ENCODE measurements around the gene PPP1R7. TPM values are rescaled to one million over a fixed set of nuclear protein-coding genes. Genes with fewer than 3 reads are reported as not detected.

Gene PPP1R7
- polyA plus RNA-seq, 1 experiment: 99.0 TPM

DNA sequence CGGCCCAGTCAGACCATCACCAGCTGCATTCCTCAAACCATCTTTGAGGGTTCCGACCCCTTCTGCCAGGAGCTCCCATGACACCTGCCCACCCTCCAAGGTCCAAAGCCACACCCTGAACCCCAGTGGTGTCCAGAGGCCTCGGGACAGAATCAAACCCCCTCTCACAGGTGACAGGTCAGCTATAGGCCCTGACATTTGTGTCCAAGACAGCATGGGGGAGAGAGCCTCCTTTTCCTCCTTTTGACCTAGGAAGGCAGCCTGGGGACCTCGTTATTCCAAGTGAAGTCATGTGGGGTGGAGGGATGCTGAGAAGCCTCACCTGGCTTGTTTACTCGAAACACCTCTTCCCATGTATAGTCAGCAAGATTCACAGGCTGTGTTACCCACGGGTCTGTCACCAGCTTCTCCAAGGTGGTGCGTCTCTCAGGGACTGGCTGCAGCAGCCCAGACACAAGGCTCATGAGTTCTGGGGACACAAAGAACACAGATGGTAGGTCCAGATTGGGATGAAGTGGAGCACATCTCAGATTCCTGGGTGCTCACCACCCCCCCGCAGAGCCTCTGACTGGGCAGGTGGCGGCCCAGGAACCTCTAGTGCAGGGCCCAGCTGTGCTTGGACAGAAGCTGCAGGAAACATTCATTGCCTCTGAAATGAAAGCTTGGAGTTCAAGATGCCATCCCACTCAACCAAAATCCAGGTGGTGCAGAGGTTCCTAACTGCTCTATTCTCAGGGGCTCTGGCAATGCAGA is 43.1 kb upstream of the PPP1R7 start:
- TF ChIP-seq, protein P1, sequence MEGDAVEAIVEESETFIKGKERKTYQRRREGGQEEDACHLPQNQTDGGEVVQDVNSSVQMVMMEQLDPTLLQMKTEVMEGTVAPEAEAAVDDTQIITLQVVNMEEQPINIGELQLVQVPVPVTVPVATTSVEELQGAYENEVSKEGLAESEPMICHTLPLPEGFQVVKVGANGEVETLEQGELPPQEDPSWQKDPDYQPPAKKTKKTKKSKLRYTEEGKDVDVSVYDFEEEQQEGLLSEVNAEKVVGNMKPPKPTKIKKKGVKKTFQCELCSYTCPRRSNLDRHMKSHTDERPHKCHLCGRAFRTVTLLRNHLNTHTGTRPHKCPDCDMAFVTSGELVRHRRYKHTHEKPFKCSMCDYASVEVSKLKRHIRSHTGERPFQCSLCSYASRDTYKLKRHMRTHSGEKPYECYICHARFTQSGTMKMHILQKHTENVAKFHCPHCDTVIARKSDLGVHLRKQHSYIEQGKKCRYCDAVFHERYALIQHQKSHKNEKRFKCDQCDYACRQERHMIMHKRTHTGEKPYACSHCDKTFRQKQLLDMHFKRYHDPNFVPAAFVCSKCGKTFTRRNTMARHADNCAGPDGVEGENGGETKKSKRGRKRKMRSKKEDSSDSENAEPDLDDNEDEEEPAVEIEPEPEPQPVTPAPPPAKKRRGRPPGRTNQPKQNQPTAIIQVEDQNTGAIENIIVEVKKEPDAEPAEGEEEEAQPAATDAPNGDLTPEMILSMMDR (IDR thresholded peaks at IDR 0.05; ENCODE audit: low read depth, low read length): no peak
- no peak overlapping the region for H3K4me3 ChIP-seq (ENCODE audit: low read depth, low read length)
- no peaks in the 10 kb centered on the region for H3K27me3 ChIP-seq (ENCODE audit: control insufficient read depth, insufficient read depth, low read length)
- H3K9me3 ChIP-seq (ENCODE audit: control insufficient read depth, insufficient read depth, low read length): no peaks in the 10 kb centered on the region
- ChIA-PET CTCF (no interaction called here), POLR2A (no interaction called here)
- no peak for DNase-seq (ENCODE audit: low read depth, low spot score)
- no peak overlapping the region for H3K27ac ChIP-seq (ENCODE audit: low read depth, low read length)

DNA sequence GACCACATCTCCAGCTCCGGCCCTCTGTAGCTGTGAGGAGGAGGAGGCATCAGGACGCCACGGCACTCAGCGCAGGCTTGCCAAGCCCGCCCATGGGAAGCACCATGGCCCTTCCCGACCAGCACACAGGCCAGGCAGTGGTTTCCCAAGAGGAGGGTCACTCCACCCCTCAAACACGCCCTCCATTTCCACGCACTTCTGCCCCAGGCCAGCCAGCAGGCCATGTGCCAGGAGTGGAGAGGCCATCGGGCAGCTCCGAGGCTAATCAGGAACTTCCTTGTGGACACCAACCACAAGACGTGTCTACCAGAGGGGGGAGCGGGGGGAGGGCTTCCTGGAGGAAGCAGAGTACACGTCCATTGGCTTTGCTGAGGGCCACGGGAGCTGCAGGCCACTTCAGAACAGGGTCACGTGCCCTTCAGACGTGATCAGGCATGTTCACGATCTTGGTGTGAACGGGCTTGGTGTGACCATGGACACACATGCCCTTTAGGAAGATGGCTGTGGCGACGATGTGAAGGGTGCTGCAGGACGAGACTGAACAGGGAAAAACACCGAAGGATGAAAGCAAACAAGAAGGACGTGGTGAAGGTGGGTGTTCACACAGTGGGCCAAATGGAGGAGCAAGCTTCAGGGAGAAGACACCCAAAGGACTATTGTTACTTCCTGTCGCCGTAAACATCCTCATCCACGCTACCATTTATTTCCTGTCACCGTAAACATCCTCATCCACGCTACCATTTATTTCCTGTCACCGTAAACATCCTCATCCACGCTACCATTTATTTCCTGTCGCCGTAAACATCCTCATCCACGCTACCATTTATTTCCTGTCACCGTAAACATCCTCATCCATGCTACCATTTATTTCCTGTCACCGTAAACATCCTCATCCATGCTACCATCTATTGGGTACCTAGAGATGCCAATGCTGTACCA is 41.7 kb upstream of the PPP1R7 start:
- no peaks in the 10 kb centered on the region for H3K9me3 ChIP-seq (ENCODE audit: control insufficient read depth, insufficient read depth, low read length)
- ChIA-PET CTCF (no interaction called here), POLR2A (no interaction called here)
- TF ChIP-seq, protein P1 (IDR thresholded peaks at IDR 0.05; ENCODE audit: low read depth, low read length): no peak
- no peak for DNase-seq (ENCODE audit: low read depth, low spot score)
- H3K27ac ChIP-seq (ENCODE audit: low read depth, low read length): no peak overlapping the region
- no peaks in the 10 kb centered on the region for H3K27me3 ChIP-seq (ENCODE audit: control insufficient read depth, insufficient read depth, low read length)
- no peak overlapping the region for H3K4me3 ChIP-seq (ENCODE audit: low read depth, low read length)

DNA sequence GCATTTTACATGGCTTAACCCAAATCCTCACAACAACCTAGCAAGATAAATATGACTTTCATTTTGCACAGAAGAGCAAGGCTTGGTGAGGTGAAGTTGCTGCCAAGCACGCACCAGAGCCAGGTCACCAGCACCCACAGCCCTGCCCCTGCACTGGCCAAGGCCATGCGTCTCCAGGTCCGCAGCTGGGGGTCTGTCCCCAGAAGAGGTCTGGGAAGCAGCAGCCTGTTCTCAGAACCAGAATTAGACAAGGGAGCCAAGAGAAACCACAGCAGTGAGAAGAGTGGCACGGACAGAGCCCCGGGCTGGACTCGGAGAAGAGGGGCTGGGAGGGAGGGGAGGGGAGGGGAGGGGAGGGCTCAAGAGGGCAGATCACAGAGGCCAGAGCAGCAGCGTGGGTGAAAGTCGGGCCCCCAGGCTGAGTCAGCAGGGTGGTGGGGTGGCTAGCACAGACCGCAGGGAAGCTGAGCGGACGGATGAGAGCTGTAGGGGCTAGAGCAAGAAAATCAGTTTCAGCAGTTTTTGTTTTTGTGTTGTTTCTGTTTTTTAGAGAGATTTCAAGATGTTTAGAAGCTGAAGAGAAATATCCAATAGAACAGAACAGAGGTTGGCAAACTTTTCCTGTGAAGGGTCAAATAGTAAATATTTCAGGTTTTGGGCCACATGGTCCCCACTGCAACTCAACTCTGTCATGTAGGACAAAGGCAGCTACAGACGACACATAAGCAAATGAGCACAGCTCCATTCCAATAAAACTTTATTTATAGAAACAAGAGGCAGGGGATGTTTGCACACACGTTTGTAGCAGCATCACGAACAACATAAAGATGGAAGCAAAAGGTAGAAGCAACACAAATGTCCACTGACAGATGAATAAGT is 40.8 kb upstream of the PPP1R7 start:
- ChIA-PET POLR2A (no interaction called here), CTCF (no interaction called here)
- Histone ChIP-seq H3K9me3 (ENCODE audit: control insufficient read depth, insufficient read depth, low read length) (no peaks in the 10 kb centered on the region), H3K4me3 (ENCODE audit: low read depth, low read length) (no peak overlapping the region), H3K27ac (ENCODE audit: low read depth, low read length) (no peak overlapping the region), H3K27me3 (ENCODE audit: control insufficient read depth, insufficient read depth, low read length) (no peaks in the 10 kb centered on the region)
- no peak for DNase-seq (ENCODE audit: low read depth, low spot score)
- TF ChIP-seq, protein P1 (IDR thresholded peaks at IDR 0.05; ENCODE audit: low read depth, low read length): no peak

GRCh38 chr2:241110089-241110606 is 40.1 kb upstream of the PPP1R7 start:
- ChIA-PET CTCF (no interaction called here), POLR2A (interaction anchor here (0.7 kb wide), 1 partner anchor 609 kb away, joined by 4 read pairs; no protein-coding TSS in a partner anchor)
- Histone ChIP-seq H3K9me3 (ENCODE audit: control insufficient read depth, insufficient read depth, low read length) (no peaks in the 10 kb centered on the region), H3K27ac (ENCODE audit: low read depth, low read length) (no peak overlapping the region), H3K27me3 (ENCODE audit: control insufficient read depth, insufficient read depth, low read length) (no peaks in the 10 kb centered on the region), H3K4me3 (ENCODE audit: low read depth, low read length) (no peak overlapping the region)
- no peak for DNase-seq (ENCODE audit: low read depth, low spot score)
- TF ChIP-seq, protein P1 (IDR thresholded peaks at IDR 0.05; ENCODE audit: low read depth, low read length): no peak
